SKM-1 treated with dmso at 0.1 percent for 144 hours (cell line): ENCODE measurements around the gene DDX31.
A peak's percentile ranks its signal among the peaks of the same experiment; 100 is the strongest.

ENCODE experiments used
- DNase-seq: peaks from one replicate; lab custom pipeline; 2025; ENCODE audit not compliant: unreplicated experiment; lab: John Stamatoyannopoulos, UW

The DDX31 gene

DNA sequence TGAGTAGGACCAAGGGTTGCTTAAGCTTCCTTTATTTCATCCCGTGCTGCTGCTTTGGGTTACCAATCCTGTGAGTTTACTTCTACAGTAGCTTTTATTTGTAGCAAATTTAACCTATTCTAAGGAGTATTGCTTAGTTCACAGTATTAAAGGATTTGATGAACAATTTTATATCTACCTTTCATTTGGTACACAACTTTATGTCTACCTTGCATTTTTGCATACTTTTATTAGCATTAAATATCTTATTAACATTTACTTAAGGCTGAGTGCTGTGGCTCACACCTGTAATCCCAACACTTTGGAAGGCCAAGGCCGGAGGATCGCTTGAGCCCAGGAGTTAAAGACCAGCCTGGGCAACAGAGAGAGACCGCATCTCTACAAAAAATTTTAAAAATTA, 4.7 kb upstream of the DDX31 start:
- no peak for DNase-seq

DNA sequence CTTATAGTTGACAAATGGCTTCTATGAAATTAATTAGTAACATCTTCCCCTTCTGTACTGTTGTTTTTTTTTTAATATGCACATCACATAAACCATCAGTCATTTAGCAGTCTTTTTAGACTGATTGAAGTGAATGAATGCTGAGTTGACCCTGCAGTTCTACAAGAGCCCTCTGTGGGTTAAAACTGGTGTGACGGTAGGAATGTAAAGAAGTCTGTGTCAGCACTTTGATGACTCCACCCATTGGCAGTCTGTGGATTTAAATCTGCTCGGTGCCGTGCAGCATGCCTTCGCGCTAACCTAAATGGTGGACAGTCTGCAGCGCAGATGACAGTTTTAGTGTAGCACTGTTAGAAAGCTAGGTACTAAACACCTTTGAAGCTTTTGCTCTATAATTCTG, 3.6 kb upstream of the DDX31 start:
- DNase-seq, result peak; percentile 12

DNA sequence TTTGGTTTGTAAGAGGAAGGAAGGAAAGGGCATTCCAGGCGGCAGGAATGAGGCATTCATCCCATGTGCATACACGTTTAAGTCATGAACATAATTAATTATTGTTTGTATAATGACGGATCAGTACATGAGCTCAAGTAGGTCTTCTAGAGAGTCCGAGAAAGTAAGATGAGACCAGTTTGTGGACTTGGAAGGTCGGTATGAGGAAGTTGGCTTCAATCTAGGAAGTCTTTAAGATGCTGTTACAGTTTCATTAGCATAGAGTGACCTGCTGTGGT, 2.6 kb upstream of the DDX31 start:
- DNase-seq, result no peak

DNA sequence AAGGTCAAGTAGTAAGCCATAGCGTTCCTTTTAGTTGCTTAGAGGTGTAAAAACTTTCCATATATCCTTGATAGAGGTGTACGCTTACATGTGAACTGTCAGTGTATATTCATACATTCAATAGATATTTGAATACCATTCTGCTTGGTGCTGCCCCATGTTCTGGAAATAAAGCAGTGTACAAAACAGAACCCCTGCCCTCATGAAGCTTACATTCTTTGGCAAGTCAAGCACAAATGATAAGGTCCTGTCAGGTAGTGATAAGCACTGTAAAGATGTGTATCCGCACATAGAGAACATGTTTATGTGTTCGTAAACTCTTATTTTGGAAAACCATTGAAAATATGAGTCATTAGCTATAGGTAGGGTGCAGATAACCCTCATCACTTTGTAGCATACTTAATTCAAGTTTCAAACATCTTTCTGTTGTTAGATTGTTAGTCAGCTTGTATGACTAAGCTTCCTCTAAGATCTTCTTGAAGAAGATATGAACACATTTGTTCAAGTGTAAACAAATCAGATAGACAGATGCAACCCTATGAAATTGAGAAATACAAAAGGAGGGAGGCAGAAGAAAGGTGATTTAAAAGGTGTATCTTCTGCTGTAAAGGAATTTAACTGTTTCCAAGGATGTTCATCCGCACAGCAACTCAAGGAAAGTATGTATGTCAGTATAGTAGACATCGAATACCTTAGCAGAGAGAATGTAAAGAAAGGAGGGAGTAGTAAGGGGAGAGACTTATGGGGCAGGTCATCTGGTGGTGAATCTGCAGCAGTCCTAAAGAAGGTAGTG, 2.0 kb upstream of the DDX31 start:
- no peak for DNase-seq

DNA sequence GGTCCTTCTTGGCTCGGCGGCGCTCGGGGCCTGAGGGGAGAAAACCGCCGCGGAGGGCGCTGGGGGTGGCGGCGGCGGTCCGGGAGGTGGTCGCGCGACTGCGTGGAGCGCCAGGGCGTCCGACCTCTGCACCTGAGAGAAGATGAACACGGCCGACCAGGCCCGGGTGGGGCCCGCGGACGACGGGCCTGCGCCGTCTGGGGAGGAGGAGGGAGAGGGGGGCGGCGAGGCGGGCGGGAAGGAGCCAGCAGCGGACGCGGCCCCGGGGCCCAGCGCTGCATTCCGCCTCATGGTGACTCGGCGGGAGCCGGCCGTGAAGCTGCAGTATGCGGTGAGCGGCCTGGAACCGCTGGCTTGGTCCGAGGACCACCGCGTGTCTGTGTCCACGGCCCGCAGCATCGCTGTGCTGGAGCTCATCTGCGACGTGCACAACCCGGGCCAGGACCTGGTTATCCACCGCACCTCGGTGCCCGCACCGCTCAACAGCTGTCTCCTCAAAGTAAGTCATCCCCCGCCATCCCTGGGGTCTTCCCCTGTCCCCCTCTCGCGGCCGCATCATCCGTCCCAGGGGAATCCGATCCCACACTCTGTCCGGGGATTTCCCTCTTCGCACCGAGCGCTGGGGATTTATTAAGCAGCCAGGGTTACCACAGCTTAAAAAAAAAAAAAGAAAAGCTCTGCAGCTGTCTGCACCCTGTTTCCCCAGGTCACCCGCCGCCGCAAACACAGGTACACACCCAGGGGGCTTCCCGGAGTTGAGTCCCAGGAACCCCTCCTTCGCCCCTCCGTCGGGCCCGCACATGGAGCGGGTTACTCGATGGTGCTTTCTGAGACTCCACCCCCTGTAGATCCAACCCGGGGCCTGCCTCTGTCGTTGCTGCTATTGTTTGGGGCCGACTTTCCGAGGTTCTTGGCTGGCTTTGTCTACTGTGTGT, 941 bp upstream of the DDX31 start, which contains the start of gene GTF3C4:
GTF3C4 (plus strand) TSS at position 8 of the 935 bp plus-strand sequence; CDS start at position 143, 135 bp downstream.
- DNase-seq, result no peak

DNA sequence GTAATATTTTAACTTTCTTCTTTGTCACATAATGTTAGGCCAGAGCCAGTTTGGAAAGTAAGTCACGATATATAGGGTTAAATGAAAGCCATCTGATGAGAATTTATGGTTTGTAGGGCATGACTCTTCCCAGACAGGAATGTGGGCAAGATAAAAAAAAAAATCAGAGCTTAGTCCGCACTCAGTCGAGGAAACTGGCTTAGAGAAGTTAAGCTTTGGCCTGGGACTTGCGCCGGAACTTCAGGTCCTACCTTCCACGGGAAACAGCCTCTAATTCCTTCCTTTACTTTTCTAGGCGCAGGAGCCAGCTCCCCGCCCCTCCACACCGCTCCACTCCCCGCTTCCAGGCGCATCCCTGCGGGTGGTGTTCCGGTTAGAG, 475 bp downstream of the DDX31 start:
- DNase-seq, result no peak

DNA sequence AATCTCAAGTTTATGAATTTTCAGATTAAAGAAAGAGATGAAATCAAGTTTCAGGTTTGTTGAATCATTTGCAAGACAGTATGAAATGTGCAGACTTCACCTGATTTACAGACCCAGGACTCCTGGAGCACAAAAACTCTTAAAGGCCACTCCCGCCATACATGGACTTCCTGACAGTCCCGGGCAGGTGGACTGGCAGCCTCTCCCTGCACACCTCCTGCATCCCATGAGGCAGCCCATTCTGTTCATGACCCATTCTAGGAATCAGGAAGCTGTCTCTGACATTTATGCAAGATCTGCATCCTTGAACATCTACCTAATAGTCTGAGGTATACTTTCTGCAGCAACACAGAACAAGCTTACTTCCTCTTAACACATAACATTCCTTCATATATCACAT, 5.9 kb downstream of the DDX31 start:
- DNase-seq, result no peak

DNA sequence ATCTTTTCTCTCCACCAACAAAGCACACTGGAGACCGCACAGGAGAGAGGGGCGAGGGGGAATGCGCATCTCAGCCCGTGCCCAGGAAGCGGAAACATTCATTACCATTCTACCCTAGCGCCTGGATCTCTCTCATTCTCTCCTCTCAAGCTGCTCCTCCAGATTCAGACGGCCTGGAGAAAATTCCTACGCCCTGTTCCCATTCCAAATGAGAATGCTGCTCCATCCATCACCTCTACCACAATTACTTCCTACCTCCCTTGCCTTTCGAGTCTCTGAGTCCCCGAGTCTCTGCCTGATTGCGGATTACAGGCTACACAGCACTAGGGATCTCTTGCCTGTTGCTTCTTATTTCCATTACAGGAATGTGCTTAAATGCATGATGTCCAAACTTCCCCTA, 6.7 kb downstream of the DDX31 start:
- DNase-seq, result no peak

DNA sequence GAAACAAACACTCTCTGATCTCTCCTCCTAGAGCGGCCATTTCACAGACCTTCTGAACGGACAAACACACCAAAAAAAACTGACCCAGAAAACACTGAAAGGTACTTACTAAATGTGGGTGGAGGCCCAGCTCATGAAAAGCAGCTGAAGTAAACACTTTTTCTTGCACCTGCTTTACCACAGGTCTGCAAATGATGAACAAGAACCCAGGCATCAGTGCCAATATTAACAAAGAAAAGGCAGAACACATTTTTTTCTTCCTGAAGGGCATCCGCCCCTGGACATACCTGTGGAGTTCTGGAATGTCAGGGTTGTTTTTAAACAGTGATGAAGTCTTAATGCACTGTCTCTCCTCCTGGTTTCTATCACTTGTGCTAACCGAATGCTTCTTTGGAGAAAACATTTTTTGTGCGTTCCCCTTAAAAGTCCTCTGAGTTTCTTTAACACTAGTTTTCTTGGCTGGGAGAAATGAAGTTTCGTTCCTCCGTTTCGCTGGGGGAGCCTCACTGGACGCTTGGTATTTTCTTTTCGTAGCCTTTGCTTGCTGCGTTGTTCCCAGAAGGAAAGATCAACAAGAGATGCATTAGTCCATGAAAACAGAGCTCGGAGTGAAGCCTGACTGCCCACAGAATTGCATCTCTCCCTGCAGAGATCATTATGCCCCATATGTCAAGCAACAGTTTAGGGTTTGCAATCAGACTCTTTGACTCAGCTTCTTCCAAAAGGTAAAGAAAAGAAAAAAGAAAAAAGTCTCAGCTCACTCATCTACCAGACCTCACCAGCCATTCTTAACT, 7.4 kb downstream of the DDX31 start:
- no peak for DNase-seq

DNA sequence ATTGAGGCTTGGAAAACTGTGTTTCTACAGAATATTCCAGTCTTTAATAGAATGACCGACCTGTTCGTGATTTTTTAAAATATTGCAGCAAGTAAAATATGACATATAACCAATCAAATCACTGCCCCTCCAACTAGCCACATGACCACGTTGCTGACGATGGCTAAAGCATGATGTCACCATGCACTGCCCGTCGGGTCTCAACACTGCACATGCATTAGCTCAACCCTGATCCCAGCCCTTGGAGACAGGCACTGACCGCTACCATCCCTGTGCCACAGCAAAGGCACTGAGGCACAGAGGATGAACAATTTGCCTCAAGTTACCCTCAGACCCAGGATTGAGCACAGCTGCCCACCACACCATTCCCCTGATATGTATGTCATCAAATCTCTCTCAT, 13.5 kb downstream of the DDX31 start:
- DNase-seq, result no peak

DNA sequence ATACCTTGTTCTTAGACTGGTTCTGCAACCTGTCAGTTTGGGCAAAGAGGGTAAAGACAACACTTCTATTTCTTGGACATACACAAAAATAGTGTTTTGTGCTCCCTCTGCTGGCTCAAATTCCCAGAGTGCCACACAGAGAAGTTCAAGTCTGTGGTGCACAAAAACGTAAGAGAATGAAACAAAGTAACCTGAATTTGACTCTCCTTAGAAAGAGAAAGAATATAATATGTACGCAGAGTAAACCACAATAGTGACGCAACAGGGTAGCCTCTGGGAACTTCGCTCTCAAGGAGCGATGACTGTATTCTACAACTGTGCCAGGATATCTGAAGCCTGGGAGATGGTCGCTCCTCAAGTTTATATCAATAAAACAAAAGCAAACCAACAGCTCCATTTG, 18.5 kb downstream of the DDX31 start:
- DNase-seq, result no peak

DNA sequence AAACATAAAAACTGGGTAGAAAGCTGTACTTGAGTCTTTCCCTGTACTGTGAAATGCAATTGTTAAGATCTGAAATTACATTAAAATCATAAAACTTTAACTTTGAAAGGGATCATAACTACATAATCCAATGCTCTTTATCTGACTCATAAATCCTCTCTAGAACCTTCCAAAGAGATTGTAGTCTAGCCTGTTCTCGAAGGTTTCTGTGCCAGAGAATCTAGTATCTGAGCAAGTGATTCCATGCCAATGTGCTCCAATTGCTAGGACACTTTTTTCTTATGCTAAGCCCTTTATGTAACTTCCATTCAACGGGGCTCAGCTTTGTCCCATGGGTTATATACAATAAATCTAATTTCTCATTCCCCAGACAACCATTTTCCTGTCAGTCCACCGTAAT, 21.1 kb downstream of the DDX31 start:
- no peak for DNase-seq

DNA sequence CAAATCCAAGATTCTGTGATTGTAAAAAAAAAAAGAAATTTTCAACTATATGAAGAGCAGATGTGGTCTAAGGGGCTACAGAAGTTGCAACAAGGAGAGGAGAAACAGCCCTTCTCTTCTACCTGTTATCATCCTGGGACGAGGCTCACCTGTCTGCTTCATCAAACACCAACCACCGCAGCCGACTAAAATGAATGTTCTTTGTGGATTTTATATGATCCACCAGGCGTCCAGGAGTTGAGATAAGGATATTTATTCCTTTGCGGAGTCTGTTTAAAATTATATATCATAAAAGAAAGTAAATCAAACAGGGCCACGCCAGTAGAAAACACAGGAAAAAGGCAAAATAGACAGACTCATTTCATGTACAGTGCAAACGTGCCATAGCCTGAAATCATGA, 21.5 kb downstream of the DDX31 start:
- DNase-seq, result no peak

DNA sequence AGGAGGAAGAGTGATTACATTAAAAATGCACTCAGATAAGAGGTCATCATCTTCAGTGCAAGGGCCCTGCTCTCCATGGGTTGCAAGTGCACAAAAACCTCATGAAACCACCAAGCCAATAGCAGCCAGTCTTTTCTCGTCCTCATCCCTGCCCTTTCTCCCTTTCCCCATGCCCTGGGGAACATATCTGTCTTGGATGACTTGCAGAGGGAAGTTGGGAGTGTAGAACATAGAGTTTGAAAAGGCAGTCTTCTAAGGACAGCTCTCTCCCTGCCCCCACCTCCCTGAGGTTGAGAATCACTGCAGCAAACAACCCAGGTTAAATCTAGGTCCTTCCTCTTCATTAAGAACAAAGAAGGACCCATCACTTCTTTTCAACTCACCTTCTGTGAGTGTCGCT, 22.0 kb downstream of the DDX31 start:
- DNase-seq, result no peak

DNA sequence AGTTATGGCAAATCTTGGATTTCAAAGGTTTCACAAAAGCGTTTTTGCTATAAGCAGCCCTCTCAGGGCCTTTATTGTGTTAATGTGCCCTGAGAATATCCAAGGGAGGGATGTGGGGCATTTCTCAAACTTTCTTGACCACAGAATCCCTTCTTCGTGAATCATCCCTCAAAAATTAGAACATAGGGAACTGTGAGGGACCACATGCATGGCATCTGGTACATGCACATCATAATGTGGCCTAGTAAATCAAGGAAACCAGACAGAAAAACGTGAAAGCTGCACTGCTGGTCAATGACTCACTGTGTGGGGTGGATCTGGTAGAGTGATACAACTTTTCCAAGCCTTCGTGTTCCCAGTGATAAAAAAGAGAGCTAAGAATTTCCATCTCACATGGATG, 22.4 kb downstream of the DDX31 start:
- DNase-seq, result no peak

DNA sequence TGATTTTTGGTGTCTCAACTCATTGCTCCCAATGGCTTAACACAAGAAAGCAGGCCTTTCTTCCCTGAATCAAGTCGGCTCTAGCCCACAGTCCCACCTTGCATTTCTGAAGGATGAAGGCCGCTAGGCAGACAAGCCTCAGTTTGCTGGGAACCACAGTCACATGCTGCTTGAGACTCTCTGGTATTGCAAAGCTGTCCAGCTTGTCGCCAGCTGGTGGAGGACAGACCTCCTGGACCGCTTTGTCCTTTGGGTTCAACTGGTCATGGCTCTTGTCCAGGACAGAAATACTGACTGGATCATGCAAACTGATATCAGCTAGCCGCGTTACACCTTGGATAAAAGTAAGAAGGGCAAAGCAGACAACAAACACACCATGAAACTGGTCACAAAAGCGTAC, 23.1 kb downstream of the DDX31 start:
- DNase-seq, result no peak

DNA sequence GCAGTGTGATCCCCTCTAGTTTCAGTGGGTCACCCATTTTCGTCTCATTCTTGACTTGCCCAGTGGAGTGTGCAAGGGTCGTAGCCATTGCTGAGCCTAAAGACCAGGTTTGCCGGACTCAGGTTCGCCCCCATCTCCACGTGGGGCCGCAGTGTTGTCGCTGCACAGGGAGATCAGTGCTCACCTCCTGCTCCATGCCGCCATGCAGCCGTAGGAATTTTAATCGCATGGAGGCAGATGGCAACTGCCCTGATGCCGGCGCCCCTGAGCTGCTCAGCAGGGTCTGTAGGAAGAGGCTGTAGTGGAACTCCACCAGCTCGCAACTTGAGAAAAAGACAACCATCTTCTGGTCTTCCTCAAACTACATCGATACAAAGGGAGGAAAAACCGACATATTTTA, 24.1 kb downstream of the DDX31 start:
- no peak for DNase-seq

DNA sequence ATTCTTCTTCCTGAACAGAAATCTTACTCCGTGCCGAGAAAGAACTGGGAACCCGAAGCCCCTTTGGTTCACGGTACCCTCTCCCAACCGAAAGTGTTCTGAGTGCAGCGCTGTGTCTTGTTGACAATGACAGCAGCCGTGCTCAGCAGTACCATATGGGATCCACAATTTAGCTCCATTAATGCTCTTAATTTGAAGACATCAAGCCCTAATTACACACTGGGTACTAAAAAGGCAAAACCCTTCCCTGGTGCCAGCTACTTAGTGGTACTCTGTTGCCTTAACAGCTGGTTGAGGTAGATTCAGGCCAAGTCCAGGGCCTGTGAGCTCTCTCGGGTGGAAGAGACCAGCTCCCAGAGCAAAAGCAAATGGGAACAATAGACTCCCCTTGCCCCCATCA, 24.5 kb downstream of the DDX31 start:
- no peak for DNase-seq

DNA sequence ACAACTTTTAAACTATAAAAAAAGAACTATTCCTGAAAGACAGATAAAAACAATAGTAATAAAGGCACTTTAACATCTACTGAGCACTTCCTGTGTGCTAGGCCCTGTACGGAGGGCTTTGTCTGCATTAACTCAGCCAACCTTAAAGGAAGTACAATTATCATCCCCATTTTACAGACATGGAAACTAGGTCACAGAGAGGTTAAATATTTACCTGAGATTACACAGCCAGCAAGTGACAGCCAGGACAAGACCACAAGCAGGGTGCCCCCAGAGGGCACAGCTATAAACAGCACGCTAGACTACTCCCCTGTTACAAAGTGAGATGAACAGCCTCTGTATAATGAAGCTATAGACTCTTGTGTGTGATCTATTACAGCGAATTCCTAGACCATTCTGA, 25.5 kb downstream of the DDX31 start:
- DNase-seq, result no peak

DNA sequence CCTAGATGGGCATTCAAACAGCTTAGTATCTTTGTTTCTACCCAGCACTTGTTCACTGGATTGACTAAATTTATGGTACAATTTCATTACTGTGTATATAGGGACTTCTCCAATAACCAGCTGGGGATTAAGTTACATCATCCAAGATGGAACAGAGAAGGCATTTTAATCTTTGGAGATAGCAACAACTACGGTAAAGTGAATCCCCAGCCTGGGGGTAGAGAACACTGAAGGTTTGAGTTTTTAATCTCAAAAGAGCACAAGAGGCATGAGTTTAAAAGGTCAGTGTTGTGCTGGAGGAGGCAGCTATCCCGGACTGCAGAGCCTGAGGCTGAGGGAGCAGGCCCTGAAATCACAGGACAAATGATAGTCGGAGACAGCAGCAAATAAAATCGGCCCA, 28.6 kb downstream of the DDX31 start:
- DNase-seq, result no peak

DNA sequence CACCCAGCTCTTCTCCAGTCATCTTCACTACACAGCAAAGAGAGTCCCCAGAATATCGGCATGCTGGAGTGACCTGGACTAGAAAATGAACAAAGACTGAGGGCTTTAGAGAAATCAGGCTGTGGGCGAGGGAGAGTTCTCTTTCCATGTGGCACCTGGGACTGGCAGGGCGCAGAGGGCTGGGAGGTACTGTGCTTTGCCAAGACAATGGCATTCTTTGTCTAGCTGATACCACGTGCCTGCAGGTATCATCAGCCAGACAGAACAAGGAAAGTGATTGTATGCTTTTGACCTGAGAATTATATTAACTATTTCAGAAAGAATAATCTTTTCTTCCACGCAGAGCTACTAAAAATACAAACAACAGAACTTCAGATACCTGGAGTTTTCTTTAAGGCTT, 30.5 kb downstream of the DDX31 start:
- DNase-seq, result no peak

DNA sequence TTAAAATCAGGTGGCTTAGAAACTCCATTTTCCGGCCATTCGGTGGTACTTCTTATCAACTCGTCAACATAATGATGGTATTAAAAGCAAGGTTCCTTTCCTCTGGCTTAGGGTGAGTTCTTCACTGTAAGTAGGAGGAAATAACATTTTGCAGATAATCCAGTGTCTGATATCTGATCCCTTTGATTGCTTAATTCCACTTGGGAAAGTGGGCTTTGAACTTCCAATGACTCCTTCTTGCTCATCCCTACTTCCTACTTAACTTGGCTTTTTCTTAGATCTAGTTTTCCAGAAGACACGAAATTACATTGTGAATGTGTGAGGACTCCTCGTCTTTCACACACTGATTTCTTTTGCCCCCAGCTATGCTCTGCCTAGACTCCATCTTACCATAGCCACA, 31.5 kb downstream of the DDX31 start:
- no peak for DNase-seq
